OCI-M1 (cell line): ENCODE data around the gene SPDYE6.
A peak's percentile ranks its signal among the peaks of the same experiment; 100 is the strongest.
"Not testable (repeated sequence)": the region's sequence is repeated elsewhere in the genome, so short reads cannot be mapped to it uniquely, and the experiment has no call there.

ENCODE experiments used
- DNase-seq: peaks from one replicate; lab custom pipeline; 2025; lab: John Stamatoyannopoulos, UW

The SPDYE6 gene, protein sequence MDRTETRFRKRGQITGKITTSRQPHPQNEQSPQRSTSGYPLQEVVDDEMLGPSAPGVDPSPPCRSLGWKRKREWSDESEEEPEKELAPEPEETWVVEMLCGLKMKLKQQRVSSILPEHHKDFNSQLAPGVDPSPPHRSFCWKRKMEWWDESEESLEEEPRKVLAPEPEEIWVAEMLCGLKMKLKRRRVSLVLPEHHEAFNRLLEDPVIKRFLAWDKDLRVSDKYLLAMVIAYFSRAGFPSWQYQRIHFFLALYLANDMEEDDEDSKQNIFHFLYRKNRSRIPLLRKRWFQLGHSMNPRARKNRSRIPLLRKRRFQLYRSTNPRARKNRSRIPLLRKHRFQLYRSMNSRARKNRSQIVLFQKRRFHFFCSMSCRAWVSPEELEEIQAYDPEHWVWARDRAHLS

DNA sequence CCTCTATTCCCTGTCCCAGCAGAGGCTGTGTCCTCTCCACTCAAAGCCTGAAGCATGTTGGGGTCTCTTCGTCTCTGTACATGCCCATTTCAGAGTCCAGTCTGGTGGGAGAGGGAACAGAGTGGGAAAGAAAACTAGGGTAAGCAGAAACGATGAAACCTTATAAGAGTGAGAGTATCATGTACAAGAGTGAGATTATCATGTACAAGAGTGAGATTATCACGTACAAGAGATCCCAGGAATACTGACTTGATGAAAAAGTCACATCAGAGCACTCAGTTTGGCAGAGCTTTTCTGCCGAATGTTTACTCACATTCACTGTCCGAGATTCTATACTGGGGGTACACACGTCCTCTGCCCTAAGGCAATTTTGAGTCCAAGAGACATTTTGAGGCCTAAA is at the start of gene SPDYE6:
Gene SPDYE6 (minus strand): TSS at position 101 of the 400 bp plus-strand sequence. CDS start 421 bp downstream, outside the sequence.
- not testable (repeated sequence) for DNase-seq

DNA sequence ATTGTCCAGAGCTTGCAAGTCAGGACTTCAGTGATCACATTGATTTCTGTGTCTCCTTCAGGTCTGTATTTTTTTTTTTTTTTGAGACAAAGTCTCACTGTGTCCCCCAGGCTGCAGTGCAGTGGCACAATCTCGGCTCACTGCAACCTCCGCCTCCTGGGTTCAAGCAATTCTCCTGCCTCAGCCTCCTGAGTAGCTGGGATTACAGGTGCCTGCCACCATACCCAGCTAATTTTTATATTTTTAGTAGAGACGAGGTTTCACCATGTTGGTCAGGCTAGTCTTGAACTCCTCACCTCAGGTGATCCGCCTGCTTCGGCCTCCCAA is 48.6 kb upstream of the SPDYE6 start:
- not testable (repeated sequence) for DNase-seq

DNA sequence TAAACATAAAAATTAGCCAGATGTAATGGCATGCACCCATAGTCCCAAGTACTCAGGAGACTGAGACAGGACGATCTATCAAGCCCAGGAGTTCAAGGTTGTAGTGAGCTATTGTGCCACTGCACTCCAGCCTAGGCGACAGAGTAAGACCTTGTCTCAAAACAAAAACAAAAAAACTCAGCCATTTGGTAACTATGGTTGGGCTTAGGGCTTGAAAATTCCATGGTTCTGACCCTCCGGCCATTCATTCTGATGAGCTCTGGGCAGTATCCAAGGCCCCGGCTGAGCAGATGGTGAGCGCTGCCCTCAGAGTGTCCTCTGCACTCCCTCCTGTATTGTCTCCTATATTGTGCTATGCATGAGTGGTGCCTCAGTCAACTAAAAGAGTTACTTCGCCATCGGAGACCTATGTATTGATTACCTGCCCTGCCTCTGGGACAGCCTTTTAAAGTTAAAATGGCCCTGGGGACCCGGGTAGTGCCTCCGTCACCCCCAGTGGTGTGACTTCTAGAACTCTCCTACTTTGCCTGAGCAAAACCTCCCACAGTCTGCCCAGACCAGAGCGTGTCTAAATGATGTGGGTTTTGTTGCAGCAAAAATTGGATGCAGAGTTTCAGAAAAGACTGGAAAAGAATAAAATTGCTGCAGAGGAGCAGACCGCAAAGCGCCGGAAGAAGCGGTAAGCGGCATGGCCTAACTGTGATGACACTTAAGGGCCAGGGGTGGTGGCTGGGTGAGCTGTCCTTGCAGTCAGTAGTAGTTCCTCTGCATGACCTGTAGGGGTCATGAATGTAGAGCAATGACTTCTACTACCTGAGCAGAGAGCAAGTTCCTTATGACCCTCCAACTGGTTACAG is 48.0 kb upstream of the SPDYE6 start:
- peak; percentile 55 for DNase-seq

DNA sequence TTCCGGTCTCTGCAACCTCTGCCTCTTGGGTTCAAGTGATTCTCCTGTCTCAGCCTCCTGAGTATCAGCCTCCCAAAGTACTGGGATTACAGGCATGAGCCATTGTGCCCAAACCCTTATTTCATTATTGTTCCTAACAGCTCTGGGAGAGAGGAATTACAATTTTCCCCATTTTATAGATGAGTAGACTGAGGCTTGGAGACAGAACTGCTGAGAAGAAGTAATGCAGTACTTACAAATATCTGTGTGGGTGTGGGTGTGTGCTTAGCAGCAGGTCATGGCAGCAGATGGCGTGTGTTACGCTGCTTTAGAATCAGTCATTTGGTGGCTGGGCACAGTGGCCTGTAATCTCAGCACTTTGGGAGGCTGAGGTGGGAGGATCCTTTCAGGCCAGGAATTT is 47.3 kb upstream of the SPDYE6 start:
- no peak for DNase-seq

DNA sequence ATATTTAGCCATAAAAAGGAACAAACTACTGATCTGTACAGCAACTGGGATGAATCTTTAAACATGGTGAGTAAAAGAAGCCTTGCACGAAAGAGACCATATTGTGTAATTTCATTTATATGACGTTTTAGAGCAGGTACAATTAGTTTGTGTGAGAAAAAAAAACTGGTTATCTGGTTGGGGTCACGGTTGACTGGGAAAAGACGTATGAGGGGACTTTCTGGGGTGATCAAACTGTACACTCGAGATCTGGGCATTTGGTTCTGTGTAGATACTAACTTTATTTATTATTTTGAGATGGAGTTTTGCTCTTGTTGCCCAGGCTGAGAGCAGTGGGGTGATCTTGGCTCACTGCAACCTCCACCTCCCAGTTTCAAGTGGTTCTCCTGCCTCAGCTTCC is 44.1 kb upstream of the SPDYE6 start:
- no peak for DNase-seq

DNA sequence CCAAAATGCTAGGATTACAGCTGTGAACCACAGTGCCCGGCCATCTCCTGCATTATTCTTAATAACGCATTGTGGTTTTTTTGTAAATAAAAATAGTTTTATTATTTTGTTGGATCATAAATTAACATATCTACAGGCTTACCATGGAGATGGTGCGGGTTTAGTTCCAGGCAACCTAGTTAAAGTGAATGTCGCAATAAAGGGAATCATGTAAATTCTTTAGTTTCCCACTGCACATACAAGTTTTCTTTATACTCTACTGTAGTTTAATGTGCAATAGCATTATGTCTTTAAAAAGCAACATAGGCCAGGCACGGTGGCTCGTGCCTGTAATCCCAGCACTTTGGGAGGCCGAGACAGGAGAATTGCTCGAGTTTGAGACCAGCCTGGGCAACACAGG is 42.3 kb upstream of the SPDYE6 start:
- no peak for DNase-seq

DNA sequence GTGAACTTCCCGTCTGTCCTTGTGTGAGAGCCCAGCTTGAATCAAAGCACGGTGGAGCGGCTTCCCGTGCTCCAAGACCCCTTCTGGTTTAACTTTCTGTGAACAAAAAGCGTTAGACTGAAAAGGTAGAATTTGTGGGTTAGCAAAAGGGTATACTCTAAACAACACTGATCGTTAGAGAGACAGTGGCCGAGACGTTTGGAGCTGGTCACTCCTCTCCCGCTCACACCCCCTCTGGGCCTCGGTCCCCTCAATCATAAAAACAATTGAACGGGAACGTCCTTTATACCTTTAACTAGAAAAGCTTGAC is 40.4 kb upstream of the SPDYE6 start:
- peak; percentile 25 for DNase-seq

DNA sequence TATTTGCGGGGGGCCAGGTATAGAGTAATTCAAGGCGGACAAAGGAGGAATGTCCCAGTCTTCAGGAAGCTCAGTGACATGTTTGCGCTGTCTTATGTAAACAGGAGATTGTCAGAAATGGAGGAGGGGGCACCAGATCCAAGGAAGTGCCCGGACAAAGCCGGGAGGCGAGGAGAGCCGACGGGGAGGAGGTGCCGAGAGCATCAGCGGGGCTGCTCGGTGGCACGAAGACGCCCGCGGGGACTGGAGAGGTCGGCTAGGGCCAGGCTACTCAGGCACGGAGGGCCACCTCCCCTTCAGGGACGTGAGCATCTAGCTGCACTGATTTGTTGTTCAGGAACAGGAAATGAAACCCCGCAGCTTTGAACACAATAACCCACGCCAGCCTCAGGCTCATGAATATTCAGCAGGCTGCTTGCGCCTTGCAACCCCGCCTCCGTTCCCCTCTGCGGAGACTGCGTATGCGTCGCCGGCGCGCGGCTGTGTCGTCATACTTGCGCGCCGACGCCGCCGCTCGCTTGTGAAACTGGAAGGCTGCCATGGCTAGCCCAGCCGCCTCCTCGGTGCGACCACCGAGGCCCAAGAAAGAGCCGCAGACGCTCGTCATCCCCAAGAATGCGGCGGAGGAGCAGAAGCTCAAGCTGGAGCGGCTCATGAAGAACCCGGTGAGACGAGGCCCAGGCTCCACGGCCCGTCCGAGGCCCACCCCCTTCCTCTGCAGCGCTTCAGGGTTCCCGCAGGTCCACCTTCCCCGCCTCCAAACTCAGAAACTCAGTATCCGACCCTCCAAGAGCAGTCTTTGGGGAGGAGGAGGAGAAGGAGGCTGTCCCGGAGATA is 39.8 kb upstream of the SPDYE6 start, which contains the start of gene PRKRIP1:
Gene PRKRIP1 (plus strand): TSS at position 491 of the 837 bp plus-strand sequence. CDS start 49 bp downstream, at position 540.
- peak; percentile 85 for DNase-seq

DNA sequence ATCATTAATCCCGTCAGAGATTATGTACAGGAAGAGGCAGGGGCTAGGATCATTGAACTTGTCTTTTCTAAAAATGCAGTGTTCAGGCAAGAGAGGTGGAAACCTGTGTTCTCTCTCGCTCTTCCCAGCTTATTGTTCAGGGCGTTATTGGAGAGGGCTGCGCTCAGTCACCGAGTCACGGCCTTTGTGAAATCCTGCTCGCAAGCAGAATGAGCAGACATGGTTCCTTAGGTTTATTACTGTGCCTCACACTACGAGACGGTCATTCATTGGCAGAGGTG is 39.3 kb upstream of the SPDYE6 start:
- no peak for DNase-seq

DNA sequence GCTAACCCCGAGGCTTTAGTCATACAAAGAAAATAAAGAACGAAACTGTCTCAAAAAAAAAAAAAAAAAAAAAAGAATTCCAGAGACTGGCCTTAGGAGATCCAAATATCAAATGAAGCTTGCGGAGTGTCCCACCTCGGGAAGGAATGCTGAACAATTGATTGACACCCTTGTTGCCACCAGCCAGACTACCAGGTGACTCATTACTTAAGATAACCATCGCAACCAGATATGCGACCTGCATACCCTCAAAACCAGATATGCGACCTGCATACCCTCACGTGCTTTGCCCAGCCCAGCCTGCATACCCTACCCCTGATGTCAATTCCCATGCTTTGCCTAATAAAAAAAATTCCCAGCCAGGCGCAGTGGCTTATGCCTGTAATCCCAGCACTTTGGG is 37.2 kb upstream of the SPDYE6 start:
- DNase-seq, result no peak

DNA sequence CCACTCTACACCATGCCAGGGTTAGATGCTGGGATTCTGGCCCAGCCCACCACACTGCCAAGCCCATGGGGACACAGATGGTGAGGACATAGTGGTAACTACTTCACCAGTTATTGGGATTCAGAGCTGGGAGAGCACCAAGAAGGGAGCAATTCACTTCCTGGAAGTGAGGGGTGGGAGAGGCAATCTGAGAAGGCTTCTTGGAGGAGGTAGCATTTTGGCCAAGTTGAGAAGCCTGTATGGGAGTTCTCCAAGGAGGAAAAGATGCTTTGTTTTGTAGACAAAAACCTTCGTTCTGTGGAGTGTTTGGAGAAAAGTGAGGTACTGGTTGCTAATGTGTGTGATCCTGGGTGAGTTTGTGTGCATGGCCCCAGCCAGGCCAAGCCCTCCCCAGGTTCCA is 36.1 kb upstream of the SPDYE6 start:
- no peak for DNase-seq

DNA sequence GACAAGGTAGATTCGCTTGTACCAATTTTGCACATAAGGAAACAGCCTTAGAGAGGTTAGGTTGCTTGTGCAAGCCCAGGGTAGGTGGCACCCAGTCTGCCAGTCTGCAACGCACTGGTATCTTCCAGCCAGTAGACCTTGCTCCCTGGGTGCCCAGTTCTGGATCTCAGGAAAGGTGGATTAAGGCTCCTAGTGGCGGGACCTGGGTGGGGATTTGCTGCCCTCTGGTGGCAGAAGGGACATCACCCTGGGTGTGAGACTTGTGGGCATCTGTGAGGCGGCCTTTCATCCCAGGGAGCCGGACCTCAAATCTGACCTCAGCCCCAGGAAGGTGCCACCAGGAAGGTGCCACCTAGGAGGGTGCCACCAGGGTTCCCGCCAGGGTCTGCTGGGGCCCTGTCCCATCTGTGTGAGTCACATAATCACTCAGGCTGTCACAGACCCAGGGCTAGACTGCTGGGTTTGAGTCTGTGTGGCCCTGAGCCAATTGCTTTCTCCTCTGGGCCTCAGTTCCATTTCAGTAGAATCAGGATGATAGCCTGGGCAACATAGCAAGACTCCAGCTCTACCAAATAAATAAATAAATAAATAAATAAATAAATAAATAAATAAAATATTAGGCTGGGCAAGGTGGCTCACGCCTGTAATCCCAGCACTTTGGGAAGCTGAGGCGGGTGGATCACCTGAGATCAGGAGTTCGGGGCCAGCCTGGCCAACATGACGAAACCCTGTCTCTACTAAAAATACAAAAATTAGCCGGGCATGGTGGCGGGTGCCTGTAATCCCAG is 34.6 kb upstream of the SPDYE6 start:
- DNase-seq, result peak; percentile 62

DNA sequence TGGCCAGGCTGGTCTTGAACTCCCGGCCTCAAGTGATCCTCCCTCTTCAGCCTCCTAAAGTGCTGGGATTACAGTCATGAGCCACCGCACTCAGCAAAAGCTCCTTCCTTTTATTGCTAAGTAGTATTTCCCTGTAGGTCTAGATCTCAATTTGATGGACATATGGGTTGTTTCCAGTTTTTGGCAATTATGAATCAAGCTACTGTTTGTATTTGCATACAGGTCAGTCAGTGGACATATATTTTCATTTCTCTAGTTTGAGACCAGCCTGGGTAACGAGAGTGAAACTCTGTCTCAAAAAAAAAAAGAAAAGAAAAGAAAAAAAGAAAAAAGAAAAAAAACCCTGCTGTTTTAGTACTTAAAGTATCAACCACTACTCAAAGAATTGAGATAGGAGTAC is 33.6 kb upstream of the SPDYE6 start:
- DNase-seq, result no peak

DNA sequence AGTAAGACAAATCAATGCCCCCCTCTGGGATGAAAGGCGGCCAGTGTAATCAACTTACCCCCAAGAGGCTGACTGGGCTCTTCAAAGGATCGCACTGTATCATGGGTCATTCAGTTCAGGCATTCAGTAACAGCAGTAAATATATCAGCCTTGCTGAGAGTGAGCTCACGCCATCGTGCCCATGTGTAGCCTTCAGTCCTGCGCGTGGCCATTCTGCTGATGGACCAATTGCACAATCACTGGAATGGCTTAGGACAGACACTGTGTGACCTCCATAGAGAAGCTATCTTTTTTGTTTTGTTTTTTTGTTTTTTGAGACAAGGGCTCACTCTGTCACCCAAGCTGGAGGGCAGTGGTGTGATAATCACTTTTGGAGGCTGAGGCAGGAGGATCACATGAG is 30.8 kb upstream of the SPDYE6 start:
- DNase-seq, result no peak

DNA sequence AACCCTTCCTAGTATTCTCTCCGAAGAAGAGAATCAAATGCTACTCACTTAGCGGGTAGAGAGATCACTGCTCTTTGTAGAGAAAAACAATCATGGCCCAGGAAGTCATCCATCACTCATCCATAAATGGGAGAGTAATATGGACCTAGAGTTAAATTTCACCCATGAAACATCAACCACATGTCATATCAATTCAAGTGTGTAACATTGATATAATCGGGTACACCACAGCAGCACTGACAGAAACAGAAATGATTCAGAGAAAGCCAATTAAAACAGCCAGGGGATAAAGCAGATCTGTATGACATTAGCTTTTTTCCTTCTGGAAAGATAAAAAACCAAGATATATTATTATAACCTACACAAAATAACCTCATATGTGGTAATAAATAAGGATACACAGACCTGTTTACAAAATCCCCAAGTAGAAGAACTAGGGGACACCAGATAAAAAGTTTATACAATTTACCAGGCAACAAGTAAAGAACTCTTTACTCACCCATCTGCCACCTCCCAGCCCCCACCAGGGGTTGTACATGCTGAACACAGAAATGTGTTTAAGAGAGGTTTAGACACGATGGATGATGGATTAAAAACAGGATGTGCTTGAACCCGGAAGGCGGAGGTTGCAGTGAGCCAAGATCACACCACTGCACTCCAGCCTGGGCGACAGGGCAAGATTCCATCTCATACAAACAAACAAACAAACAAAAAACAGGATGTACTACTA is 25.6 kb upstream of the SPDYE6 start:
- not testable (repeated sequence) for DNase-seq

DNA sequence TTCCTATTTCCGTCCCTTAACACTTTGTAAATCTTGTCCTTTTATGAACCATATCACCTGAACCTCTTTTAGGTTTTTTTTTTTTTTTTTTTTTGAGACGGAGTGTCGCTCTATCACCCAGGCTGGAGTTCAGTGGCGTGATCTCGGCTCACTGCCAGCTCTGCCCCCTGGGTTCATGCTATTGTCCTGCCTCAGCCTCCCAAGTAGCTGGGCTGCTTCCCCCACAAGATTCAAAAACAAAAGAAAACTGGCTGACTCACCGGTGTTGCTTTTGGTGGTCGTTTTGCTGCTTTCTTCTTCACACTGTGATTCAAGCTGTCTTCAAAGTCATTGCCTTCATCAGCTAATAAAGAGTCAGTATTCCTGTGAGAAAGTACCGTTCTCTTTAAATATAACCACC is 24.6 kb upstream of the SPDYE6 start:
- DNase-seq, result not testable (repeated sequence)

DNA sequence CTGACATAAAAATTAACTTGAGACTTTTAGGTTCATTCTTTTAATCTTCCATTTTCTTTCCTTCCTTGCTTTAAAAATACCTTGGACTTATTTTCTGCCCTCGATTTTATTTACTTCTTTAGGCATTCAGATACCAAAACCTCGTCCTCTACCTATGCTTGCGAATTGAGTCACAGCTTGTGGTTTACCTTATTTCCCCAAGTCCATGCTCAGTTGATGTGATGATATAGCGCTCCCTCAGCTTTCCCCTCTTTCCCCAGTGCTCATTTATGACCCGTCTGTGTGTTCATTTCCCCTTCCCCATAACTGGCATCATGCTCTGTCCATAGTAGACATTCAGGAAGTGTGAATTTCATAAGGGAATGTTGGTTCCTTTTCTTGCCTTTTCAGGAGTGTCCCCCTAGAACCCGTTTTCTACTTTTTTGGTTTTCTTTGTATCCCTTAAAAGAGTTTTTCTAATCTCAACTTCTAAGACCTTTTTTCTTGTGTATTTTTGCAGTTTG is 20.8 kb upstream of the SPDYE6 start:
- no peak for DNase-seq

DNA sequence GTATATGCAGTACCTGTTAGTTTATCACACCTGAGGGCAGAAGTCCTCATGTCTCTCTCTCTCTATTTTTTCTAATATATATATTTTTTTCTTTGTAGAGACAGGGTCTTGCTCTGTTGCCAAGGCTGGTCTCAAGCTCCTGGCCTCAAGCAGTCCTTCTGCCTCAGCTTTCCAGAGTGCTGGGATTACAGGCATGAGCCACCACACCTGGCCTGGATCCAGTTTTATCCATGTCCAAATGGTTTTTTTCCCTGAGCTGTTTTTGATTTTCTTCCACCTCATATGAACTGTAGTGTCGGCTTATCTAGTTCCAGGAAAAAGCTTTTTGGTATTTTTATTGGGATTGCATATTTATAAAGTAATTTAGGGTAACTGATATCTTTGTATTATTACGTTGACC is 16.6 kb upstream of the SPDYE6 start:
- DNase-seq, result not testable (repeated sequence)

DNA sequence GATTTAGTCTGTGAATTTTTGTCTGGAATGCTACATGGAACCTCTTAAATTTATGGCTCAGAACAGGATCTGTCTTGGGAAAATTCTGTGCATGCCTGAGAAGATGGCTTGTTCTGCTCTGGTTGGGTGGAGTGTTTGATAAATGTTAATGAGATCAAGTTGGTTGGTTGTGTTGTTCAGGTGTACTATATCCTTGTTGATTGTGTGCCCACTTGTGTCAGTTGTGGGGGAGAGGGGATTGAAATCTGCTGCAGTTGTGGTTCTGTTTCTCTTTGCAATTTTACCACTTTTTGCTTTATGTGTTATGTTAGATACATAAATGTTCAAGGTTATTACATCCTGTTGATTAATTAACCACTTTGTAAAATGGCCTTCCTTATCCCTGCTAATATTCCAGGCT is 13.8 kb upstream of the SPDYE6 start:
- DNase-seq, result not testable (repeated sequence)

DNA sequence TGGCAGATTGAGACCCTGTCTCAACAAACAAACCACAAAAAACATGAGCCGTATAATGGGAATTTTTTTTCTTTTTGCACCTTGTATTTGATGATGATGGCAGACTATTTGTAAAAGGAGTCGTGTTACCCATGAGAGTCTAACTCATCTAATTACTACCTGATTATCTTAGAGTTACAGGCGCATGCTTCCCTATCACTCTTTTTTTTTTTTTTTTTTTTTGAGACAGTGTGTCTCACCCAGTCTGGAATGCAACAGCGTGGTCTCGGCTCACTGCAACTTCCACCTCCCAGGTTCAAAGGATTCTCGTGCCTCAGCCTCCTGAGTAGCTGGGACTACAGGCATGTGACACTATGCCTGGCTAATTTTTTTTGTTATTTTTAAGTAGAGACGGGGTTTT is 9.1 kb upstream of the SPDYE6 start:
- not testable (repeated sequence) for DNase-seq

DNA sequence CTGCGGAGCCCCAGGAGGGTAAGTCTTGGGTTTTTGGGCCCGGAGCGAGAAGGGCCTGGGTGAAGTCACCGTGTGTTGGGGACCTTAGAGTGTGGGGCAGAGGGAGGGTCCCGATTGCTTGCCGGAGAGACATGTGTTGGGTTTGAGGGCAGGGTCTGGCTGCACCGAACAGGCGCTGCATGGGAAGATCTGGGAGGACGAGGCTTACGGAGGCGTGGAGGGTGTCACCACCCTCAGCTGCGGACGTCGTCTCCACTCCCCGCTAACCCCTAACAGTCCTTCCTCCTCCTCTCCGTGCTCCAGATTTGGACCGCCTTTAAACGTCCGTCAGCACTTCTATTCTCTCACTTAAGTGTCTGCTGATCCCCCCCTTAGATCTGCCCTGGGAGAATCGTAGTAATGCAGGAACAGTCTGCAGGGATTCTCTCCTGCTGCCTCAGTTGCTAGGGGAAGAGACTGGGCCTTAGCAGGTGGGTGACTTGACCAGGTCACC is 8.2 kb upstream of the SPDYE6 start:
- DNase-seq, result not testable (repeated sequence)
